Erythroblast (primary cell): ENCODE measurements around the gene ITPR1.

Experiments used
- GATA1 ChIP-seq: IDR thresholded peaks from 2 replicates; pipeline ENCODE4 v1.6.1; 2011; ENCODE audit warnings: low read depth, mild to moderate bottlenecking, control low read depth, low read length, moderate library complexity
- POLR2A ChIP-seq: IDR thresholded peaks from 2 replicates; pipeline ENCODE4 v1.6.1; 2011; ENCODE audit warnings: mild to moderate bottlenecking, low read length

- TF ChIP-seq POLR2A (no peak), GATA1 (no peak)
These were observed 366.6 kb downstream of the ITPR1 start for GRCh38 chr3:4859788-4860187.
